Spleen (tissue), 11 donors: ENCODE results near the gene ZNF516. TPM values are rescaled to one million over a fixed set of nuclear protein-coding genes. Genes with fewer than 3 reads are reported as not detected.
A peak's percentile ranks its signal among the peaks of the same experiment; 100 is the strongest.

Source experiments
- DNase-seq: peaks from one replicate; pipeline ENCODE4 v3.0.0-alpha.2; 2020
- H3K27ac ChIP-seq, 8 donors: fragments of 200-600 bp; sonication (generic) in 7 of 8; 1 replicate in 4 of 8; 2 replicates in 4 of 8; pipeline versions ENCODE4 v1.5.0 to v1.8.0; 2016 to 2021; ENCODE audit warnings: inconsistent platforms in 4 of 8, mild to moderate bottlenecking in 4 of 8, moderate library complexity in 1 of 8
- H3K27me3 ChIP-seq, 7 donors: fragments of 200-600 bp; sonication (generic) in 6 of 7; replicated peaks in 1 of 7; 1 replicate in 4 of 7; 2 replicates in 3 of 7; pipeline versions ENCODE4 v1.5.0 to v1.8.0; 2016 to 2021; ENCODE audit warnings: inconsistent platforms in 3 of 7, mild to moderate bottlenecking in 1 of 7
- H3K36me3 ChIP-seq, 6 donors: fragments of 200-600 bp; sonication (generic) in 5 of 6; 1 replicate in 4 of 6; 2 replicates in 2 of 6; pipeline versions ENCODE4 v1.5.0 to v1.8.0; 2016 to 2021; ENCODE audit warnings: inconsistent platforms in 2 of 6
- H3K4me1 ChIP-seq, 6 donors: fragments of 200-600 bp; sonication (generic) in 5 of 6; 1 replicate in 3 of 6; 2 replicates in 3 of 6; pipeline versions ENCODE4 v1.5.0 to v1.8.0; 2016 to 2021; ENCODE audit warnings: inconsistent platforms in 3 of 6
- H3K4me3 ChIP-seq, 8 donors: fragments of 200-600 bp; sonication (generic) in 7 of 8; 1 replicate in 4 of 8; 2 replicates in 4 of 8; pipeline versions ENCODE4 v1.5.0 to v1.8.0; 2016 to 2021; ENCODE audit warnings: inconsistent platforms in 4 of 8, mild to moderate bottlenecking in 4 of 8, moderate library complexity in 2 of 8
- H3K9me3 ChIP-seq, 8 donors: fragments of 200-600 bp; sonication (generic) in 7 of 8; 1 replicate in 4 of 8; 2 replicates in 4 of 8; pipeline versions ENCODE4 v1.5.0 to v1.8.0; 2016 to 2021; ENCODE audit warnings: inconsistent platforms in 4 of 8
- CTCF ChIP-seq, 11 experiments: fragments of 200-600 bp in 7 of 11; fragments of 450-650 bp in 4 of 11; sonication (generic) in 4 of 11; IDR thresholded peaks in 8 of 11; conservative IDR thresholded peaks in 3 of 11; 1 replicate in 7 of 11; 2 replicates in 4 of 11; pipeline versions ENCODE4 v1.4.0 to v1.8.0; 2016 to 2021; ENCODE audit warnings: antibody characterized with exemption in 11 of 11, inconsistent platforms in 4 of 11, mild to moderate bottlenecking in 1 of 11
- POLR2A ChIP-seq, 3 donors: fragments of 450-650 bp; IDR thresholded peaks; one replicate each; pipeline ENCODE4 v1.5.1; 2017; ENCODE audit warnings: antibody characterized with exemption in 3 of 3, mild to moderate bottlenecking in 1 of 3
- POLR2AphosphoS5 ChIP-seq, 3 donors: sonication (generic); formaldehyde crosslinking; IDR thresholded peaks; one replicate each; pipeline ENCODE4 v1.5.1; 2017; ENCODE audit warnings: antibody characterized with exemption in 3 of 3
- WGBS, 5 donors: extraction: QIAGEN DNeasy Blood & Tissue Kit in 3 of 5; methylation state at CpG; one replicate each; pipeline versions ENCODE4 v1.1.5 to v1.1.7; 2013 to 2018; 5-methylcytosine and 5-hydroxymethylcytosine counted together
- intact Hi-C: fragments of 100-400 bp; cut with DNase I; formaldehyde crosslinking; loops from one replicate; pipeline ENCODE4 v1.15.0; 2023; ENCODE audit warnings: low total_unique reads
- polyA plus RNA-seq, 3 donors: library from polyadenylated mRNA; stranded (reverse); fragments of 200-250 nt; gene quantifications; one replicate each; pipeline ENCODE4 v1.2.1, GENCODE V29; 2013
- total RNA-seq, 7 donors: library from RNA; depleted of rRNA in 3 of 7; stranded (reverse); fragments of >200 nt in 3 of 7; fragmentation: NEBNext Ultra II Directional in 4 of 7; extraction: Animal tissue kit (Norgen Biotek cat#: 25700) in 4 of 7; gene quantifications; one replicate each; pipeline versions ENCODE4 v1.1.0 to v1.2.1, GENCODE V29; 2016 to 2021
- donor health status: healthy with polysubstance abuse.
- donor health status: DM: no; HTN: no; CAD: no; lungs with moderate emphysema.
- donor health status: DM: no; HTN: no; CAD: no.
- donor health status: Bipolar disorder and iron deficiency.
- donor health status: healthy.
- donor health status: DM: no; HTN: no; CAD: no.
- donor health status: DM: yes; HTN: yes; CAD: no.

ZNF516 gene
- total and polyA plus RNA-seq, 10 donors = 4.5 to 58.4 (median 40.0) TPM

- H3K4me1 ChIP-seq = peaks cover 0 to 21% (median 9%) of the 10 kb centered on the region in 6 donors
- intact Hi-C loops = no loop called here
- H3K9me3 ChIP-seq = no peaks in the 10 kb centered on the region
- no peaks in the 10 kb centered on the region for H3K36me3 ChIP-seq
- H3K27me3 ChIP-seq = peaks cover 0 to 27% (median 0%) of the 10 kb centered on the region in 7 donors
- no peak for DNase-seq
- peak overlapping the region in 5 of 8 donors; percentile 6 to 57 (median 35) for H3K27ac ChIP-seq
- TF ChIP-seq CTCF (IDR thresholded peaks at IDR 0.05 in 8 of 11, conservative IDR thresholded peaks at IDR 0.05 in 3 of 11) = no peak
- no peak for TF ChIP-seq POLR2A (IDR thresholded peaks at IDR 0.05)
- no peak for TF ChIP-seq POLR2AphosphoS5 (IDR thresholded peaks at IDR 0.05)
- 27 to 45% (median 30%) methylated on average over 18 of the region's 18 CpGs for WGBS, 5 donors
- H3K4me3 ChIP-seq = peak overlapping the region in 6 of 8 donors; percentile 20 to 60 (median 30)
Observed at GRCh38 chr18:76518860-76519538, 24.0 kb upstream of the ZNF516 start.

GRCh38 chr18:76518123-76518859 is 23.2 kb upstream of the ZNF516 start:
- H3K36me3 ChIP-seq = no peaks in the 10 kb centered on the region
- peak overlapping the region in 7 of 8 donors; percentile 20 to 60 (median 28) for H3K4me3 ChIP-seq
- no peaks in the 10 kb centered on the region for H3K9me3 ChIP-seq
- peak overlapping the region in 5 of 8 donors; percentile 6 to 57 (median 35) for H3K27ac ChIP-seq
- 13 to 24% (median 16%) methylated on average over 25 of the region's 25 CpGs for WGBS, 5 donors
- peaks cover 0 to 21% (median 9%) of the 10 kb centered on the region in 6 donors for H3K4me1 ChIP-seq
- peaks cover 0 to 27% (median 0%) of the 10 kb centered on the region in 7 donors for H3K27me3 ChIP-seq
- DNase-seq = peak; percentile 86
- intact Hi-C loops = no loop called here
- no peak for TF ChIP-seq CTCF (IDR thresholded peaks at IDR 0.05 in 8 of 11, conservative IDR thresholded peaks at IDR 0.05 in 3 of 11)
- TF ChIP-seq POLR2AphosphoS5 (IDR thresholded peaks at IDR 0.05) = peak in 1 of 3 donors; percentile 48

GRCh38 chr18:76515576-76515975 is 20.5 kb upstream of the ZNF516 start:
- peaks cover 0 to 27% (median 0%) of the 10 kb centered on the region in 7 donors for H3K27me3 ChIP-seq
- no peak for DNase-seq
- H3K36me3 ChIP-seq = no peaks in the 10 kb centered on the region
- intact Hi-C loops = no loop called here
- H3K27ac ChIP-seq = no peak overlapping the region
- no peaks in the 10 kb centered on the region for H3K9me3 ChIP-seq
- TF ChIP-seq CTCF (IDR thresholded peaks at IDR 0.05 in 8 of 11, conservative IDR thresholded peaks at IDR 0.05 in 3 of 11) (no peak), POLR2AphosphoS5 (IDR thresholded peaks at IDR 0.05) (no peak), POLR2A (IDR thresholded peaks at IDR 0.05) (no peak)
- H3K4me1 ChIP-seq = peaks cover 0 to 21% (median 9%) of the 10 kb centered on the region in 6 donors
- no peak overlapping the region for H3K4me3 ChIP-seq
- WGBS, 5 donors = 81 to 93% (median 90%) methylated on average over 3 of the region's 3 CpGs

GRCh38 chr18:76514573-76514972 is 19.5 kb upstream of the ZNF516 start:
- WGBS, 5 donors = 61 to 86% (median 71%) methylated on average over 10 of the region's 10 CpGs
- Histone ChIP-seq H3K27me3 (peaks cover 0 to 24% (median 0%) of the 10 kb centered on the region in 7 donors), H3K27ac (no peak overlapping the region), H3K9me3 (no peaks in the 10 kb centered on the region), H3K36me3 (no peaks in the 10 kb centered on the region), H3K4me1 (peaks cover 0 to 21% (median 9%) of the 10 kb centered on the region in 6 donors), H3K4me3 (no peak overlapping the region)
- no peak for TF ChIP-seq CTCF (IDR thresholded peaks at IDR 0.05 in 8 of 11, conservative IDR thresholded peaks at IDR 0.05 in 3 of 11)
- TF ChIP-seq POLR2AphosphoS5 (IDR thresholded peaks at IDR 0.05) = no peak
- TF ChIP-seq POLR2A (IDR thresholded peaks at IDR 0.05) = no peak
- no peak for DNase-seq
- intact Hi-C loops = no loop called here
